B cell (primary cell): ENCODE data around the gene CFAP74. TPM values are rescaled to one million over a fixed set of nuclear protein-coding genes. Genes with fewer than 3 reads are reported as not detected.

Source experiments
- ATAC-seq: fragments of 200-7000 bp; cut with Tn5 transposase; one replicate; pipeline ENCODE4 v1.10.0; 2021; ENCODE audit warnings: low read depth, mild to moderate bottlenecking, moderate number of reproducible peaks, moderate library complexity
- CTCF ChIA-PET: fragments of 350-600 bp; sonication (Branson Sonifier 250); formaldehyde crosslinking; loops from one replicate; lab custom pipeline; 2021; ENCODE audit warnings: antibody characterized with exemption, inconsistent platforms; lab: Charles Lee
- POLR2A ChIA-PET: fragments of 350-600 bp; sonication (Branson Sonifier 250); formaldehyde crosslinking; loops from one replicate; lab custom pipeline; 2021; ENCODE audit warnings: antibody characterized with exemption; lab: Charles Lee
- DNase-seq: peaks from one replicate; pipeline ENCODE4 v3.0.0; 2013
- H2AFZ ChIP-seq: 2 replicates; pipeline ENCODE4 v1.6.1; 2012; ENCODE audit warnings: mild to moderate bottlenecking, low read depth, low read length; ENCODE audit not compliant: insufficient read depth, poor library complexity, severe bottlenecking
- H3K27ac ChIP-seq, 2 donors: 1 replicate in 1 of 2; 2 replicates in 1 of 2; pipeline ENCODE4 v1.5.1; 2012 to 2013; ENCODE audit warnings: low read length in 2 of 2, mild to moderate bottlenecking in 2 of 2, moderate library complexity in 1 of 2
- H3K27me3 ChIP-seq, 4 experiments: fragments of 200-600 bp in 1 of 4; sonication (generic) in 1 of 4; replicated peaks in 1 of 4; 1 replicate in 2 of 4; 2 replicates in 2 of 4; pipeline versions ENCODE4 v1.6.1 to v1.7.0; 2013 to 2016; ENCODE audit warnings: low read length in 3 of 4, mild to moderate bottlenecking in 2 of 4, mixed read lengths in 1 of 4, moderate library complexity in 1 of 4; ENCODE audit not compliant: insufficient read depth in 4 of 4, control insufficient read depth in 3 of 4; ENCODE audit errors: control extremely low read depth in 1 of 4
- H3K36me3 ChIP-seq, 2 experiments: replicated peaks in 1 of 2; 1 replicate in 1 of 2; 2 replicates in 1 of 2; pipeline versions ENCODE4 v1.6.1 to v1.7.1; 2013; ENCODE audit warnings: low read length in 1 of 2; ENCODE audit not compliant: insufficient read depth in 2 of 2, control insufficient read depth in 1 of 2; ENCODE audit errors: control extremely low read depth in 1 of 2, extremely low read depth in 1 of 2
- H3K4me1 ChIP-seq, 2 donors: fragments of 200-600 bp in 1 of 2; sonication (generic) in 1 of 2; 1 replicate in 1 of 2; 2 replicates in 1 of 2; pipeline versions ENCODE4 v1.5.1 to v1.6.1; 2013 to 2017; ENCODE audit warnings: low read length in 2 of 2; ENCODE audit not compliant: control insufficient read depth in 2 of 2, insufficient read depth in 2 of 2
- H3K4me2 ChIP-seq: replicated peaks from 2 replicates; pipeline ENCODE3; 2012; ENCODE audit warnings: mild to moderate bottlenecking, low read depth, low read length; ENCODE audit not compliant: poor library complexity, severe bottlenecking
- H3K4me3 ChIP-seq, 5 experiments: fragments of 200-600 bp in 1 of 5; sonication (generic) in 1 of 5; 1 replicate in 3 of 5; 2 replicates in 2 of 5; pipeline versions ENCODE4 v1.5.1 to v1.7.0; 2011 to 2016; ENCODE audit warnings: low read length in 4 of 5, mild to moderate bottlenecking in 4 of 5, low read depth in 2 of 5, control low read depth in 1 of 5, moderate library complexity in 1 of 5; ENCODE audit not compliant: insufficient read depth in 1 of 5; ENCODE audit errors: control extremely low read depth in 1 of 5, extremely low read depth in 1 of 5
- H3K79me2 ChIP-seq: fragments of 200-600 bp; sonication (generic); one replicate; pipeline ENCODE4 v1.6.0; 2016; ENCODE audit warnings: low read length; ENCODE audit not compliant: control insufficient read depth, insufficient read depth
- H3K9ac ChIP-seq: fragments of 200-600 bp; sonication (generic); 2 replicates; pipeline ENCODE4 v1.6.1; 2017; ENCODE audit warnings: mild to moderate bottlenecking, low read length, moderate library complexity
- H3K9me3 ChIP-seq, 3 donors: one replicate each; pipeline versions ENCODE4 v1.6.1 to v1.7.1; 2013; ENCODE audit warnings: low read length in 2 of 3; ENCODE audit not compliant: control insufficient read depth in 2 of 3, insufficient read depth in 1 of 3; ENCODE audit errors: control extremely low read depth in 1 of 3
- H4K20me1 ChIP-seq: 2 replicates; pipeline ENCODE4 v1.6.0; 2012; ENCODE audit warnings: mild to moderate bottlenecking, low read length; ENCODE audit not compliant: insufficient read depth, control insufficient read depth, poor library complexity, severe bottlenecking
- H3K27ac Mint-ChIP-seq: one replicate; pipeline ENCODE4 v1.8.0; 2021; ENCODE audit warnings: mixed read lengths
- H3K27me3 Mint-ChIP-seq: one replicate; pipeline ENCODE4 v1.8.0; 2021; ENCODE audit warnings: mixed read lengths
- H3K4me1 Mint-ChIP-seq: one replicate; pipeline ENCODE4 v1.8.0; 2021; ENCODE audit warnings: mixed read lengths
- H3K4me3 Mint-ChIP-seq: one replicate; pipeline ENCODE4 v1.8.0; 2021; ENCODE audit warnings: mixed read lengths
- H3K9me3 Mint-ChIP-seq: one replicate; pipeline ENCODE4 v1.8.0; 2022; ENCODE audit warnings: mixed read lengths; ENCODE audit not compliant: insufficient read depth
- EZH2 ChIP-seq: IDR thresholded peaks from 2 replicates; pipeline ENCODE4 v1.6.1; 2012; ENCODE audit warnings: borderline replicate concordance, low read depth, mild to moderate bottlenecking, moderate library complexity, low read length; ENCODE audit not compliant: insufficient read depth, poor library complexity, severe bottlenecking
- WGBS: methylation state at CpG from one replicate; pipeline ENCODE4 v1.1.5; 2013; ENCODE audit warnings: missing lambda C conversion rate; ENCODE audit not compliant: insufficient coverage; 5-methylcytosine and 5-hydroxymethylcytosine counted together
- intact Hi-C: fragments of 100-400 bp; cut with micrococcal nuclease; formaldehyde crosslinking; loops from one replicate; pipeline ENCODE4 v1.10.0; 2022
- polyA plus RNA-seq: library from polyadenylated mRNA; depleted of rRNA; stranded (reverse); fragments of >200 nt; gene quantifications from 2 replicates; pipeline ENCODE4 v1.2.3, GENCODE V29; 2012
- total RNA-seq, 2 donors: library from RNA; stranded (reverse); fragments of 120-200 nt in 1 of 2; gene quantifications; 1 replicate in 1 of 2; 2 replicates in 1 of 2; pipeline versions ENCODE4 v1.2.3 to v1.2.4, GENCODE V29; 2013 to 2022
- TF ChIP-seq, protein P1 (sequence below): fragments of 200-600 bp; IDR thresholded peaks from one replicate; pipeline ENCODE4 v1.8.0; 2022; ENCODE audit warnings: antibody characterized with exemption, mild to moderate bottlenecking

The CFAP74 gene
- total and polyA plus RNA-seq, 2 donors (not counting 1 experiment from before 2014, with no cell fraction given) = not detected

DNA sequence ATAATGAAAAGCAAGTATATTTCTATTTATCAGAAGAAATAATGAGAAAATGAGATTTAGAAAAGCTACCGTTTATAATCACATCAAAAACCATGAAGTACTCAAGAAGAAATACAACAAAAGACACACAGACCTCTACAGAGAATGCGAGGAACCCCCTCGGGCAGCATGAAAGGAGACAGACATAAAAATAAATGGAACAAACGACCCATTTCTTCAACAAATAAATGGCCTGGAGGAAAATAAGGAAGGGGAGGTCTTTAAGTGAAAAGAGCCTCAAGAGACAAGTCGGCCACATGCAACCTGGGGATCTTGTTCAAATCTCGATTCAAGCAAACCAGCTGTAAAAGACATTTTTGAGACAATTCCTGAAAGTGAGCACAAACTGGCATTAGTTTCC lies 6.0 kb downstream of the CFAP74 start:
- no peaks in the 10 kb centered on the region for H4K20me1 ChIP-seq
- no peak overlapping the region for H3K4me3 Mint-ChIP-seq
- H3K27ac Mint-ChIP-seq = no peak overlapping the region
- H3K27ac ChIP-seq = no peak overlapping the region
- POLR2A ChIA-PET = no interaction called here
- intact Hi-C loops = no loop called here
- no peak overlapping the region for H3K4me3 ChIP-seq
- DNase-seq = no peak
- H3K4me2 ChIP-seq = no peak overlapping the region
- H3K79me2 ChIP-seq = no peaks in the 10 kb centered on the region
- H3K27me3 ChIP-seq = peaks cover 0 to 19% (median 2%) of the 10 kb centered on the region in 4 experiments
- no peak overlapping the region for H2AFZ ChIP-seq
- ATAC-seq = no peak
- no peak overlapping the region for H3K9ac ChIP-seq
- no peaks in the 10 kb centered on the region for H3K4me1 Mint-ChIP-seq
- H3K9me3 ChIP-seq = no peaks in the 10 kb centered on the region
- WGBS = 80% methylated on average over 1 of the region's 6 CpGs
- no peaks in the 10 kb centered on the region for H3K9me3 Mint-ChIP-seq
- H3K36me3 ChIP-seq = no peaks in the 10 kb centered on the region
- TF ChIP-seq, protein P1, sequence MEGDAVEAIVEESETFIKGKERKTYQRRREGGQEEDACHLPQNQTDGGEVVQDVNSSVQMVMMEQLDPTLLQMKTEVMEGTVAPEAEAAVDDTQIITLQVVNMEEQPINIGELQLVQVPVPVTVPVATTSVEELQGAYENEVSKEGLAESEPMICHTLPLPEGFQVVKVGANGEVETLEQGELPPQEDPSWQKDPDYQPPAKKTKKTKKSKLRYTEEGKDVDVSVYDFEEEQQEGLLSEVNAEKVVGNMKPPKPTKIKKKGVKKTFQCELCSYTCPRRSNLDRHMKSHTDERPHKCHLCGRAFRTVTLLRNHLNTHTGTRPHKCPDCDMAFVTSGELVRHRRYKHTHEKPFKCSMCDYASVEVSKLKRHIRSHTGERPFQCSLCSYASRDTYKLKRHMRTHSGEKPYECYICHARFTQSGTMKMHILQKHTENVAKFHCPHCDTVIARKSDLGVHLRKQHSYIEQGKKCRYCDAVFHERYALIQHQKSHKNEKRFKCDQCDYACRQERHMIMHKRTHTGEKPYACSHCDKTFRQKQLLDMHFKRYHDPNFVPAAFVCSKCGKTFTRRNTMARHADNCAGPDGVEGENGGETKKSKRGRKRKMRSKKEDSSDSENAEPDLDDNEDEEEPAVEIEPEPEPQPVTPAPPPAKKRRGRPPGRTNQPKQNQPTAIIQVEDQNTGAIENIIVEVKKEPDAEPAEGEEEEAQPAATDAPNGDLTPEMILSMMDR = no peak
- no peak for TF ChIP-seq EZH2
- CTCF ChIA-PET = no interaction called here
- peaks cover 39% of the 10 kb centered on the region for H3K27me3 Mint-ChIP-seq
- no peaks in the 10 kb centered on the region for H3K4me1 ChIP-seq

DNA sequence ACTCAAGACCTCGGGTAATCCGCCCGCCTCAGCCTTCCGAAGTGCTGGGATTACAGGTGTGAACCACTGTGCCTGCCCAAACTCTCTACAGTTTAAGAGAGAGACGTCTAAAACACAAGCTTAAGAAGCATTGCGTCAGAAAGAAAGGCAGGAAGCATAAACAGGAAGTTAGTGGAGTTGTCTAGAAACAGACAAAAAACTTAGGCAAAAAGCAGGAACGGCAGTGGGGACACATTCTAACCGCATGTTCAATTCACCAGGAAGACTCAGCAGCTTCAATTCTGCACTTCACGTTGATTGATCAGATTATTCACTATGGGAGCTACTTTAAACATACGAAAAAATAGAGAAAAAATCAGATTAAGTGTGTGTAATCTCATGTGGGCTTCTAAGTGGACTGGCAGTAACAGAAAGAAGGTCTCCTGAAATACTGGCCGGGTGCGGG lies 7.4 kb downstream of the CFAP74 start:
- Histone ChIP-seq H3K4me3 (no peak overlapping the region), H4K20me1 (no peaks in the 10 kb centered on the region), H3K27ac (no peak overlapping the region), H3K9ac (no peak overlapping the region), H3K27me3 (peaks cover 0 to 14% (median 2%) of the 10 kb centered on the region in 4 experiments), H3K4me2 (no peak overlapping the region), H3K4me1 (no peaks in the 10 kb centered on the region), H3K79me2 (no peaks in the 10 kb centered on the region), H3K36me3 (no peaks in the 10 kb centered on the region), H3K9me3 (no peaks in the 10 kb centered on the region), H2AFZ (no peak overlapping the region)
- Mint-ChIP-seq H3K27me3 (peaks cover 32% of the 10 kb centered on the region), H3K4me3 (no peak overlapping the region), H3K4me1 (no peaks in the 10 kb centered on the region), H3K27ac (no peak overlapping the region), H3K9me3 (no peaks in the 10 kb centered on the region)
- CTCF ChIA-PET = no interaction called here
- intact Hi-C loops = no loop called here
- WGBS = 73% methylated on average over 8 of the region's 12 CpGs
- DNase-seq (no peak), ATAC-seq (no peak)
- POLR2A ChIA-PET = no interaction called here
- TF ChIP-seq EZH2 = no peak
- TF ChIP-seq, protein P1 = no peak
